Subcutaneous adipose tissue (tissue), 4 donors: ENCODE results near the gene SIGLEC1. TPM values are rescaled to one million over a fixed set of nuclear protein-coding genes. Genes with fewer than 3 reads are reported as not detected.

Source experiments
- CTCF ChIP-seq: fragments of 450-650 bp; IDR thresholded peaks from one replicate; pipeline ENCODE4 v1.5.1; 2016; ENCODE audit warnings: low read depth, mild to moderate bottlenecking, control low read depth, antibody characterized with exemption, moderate library complexity
- total RNA-seq, 4 donors: library from RNA; depleted of rRNA; stranded (reverse); fragments of >200 nt; gene quantifications; one replicate each; pipeline ENCODE4 v1.1.0, GENCODE V29; 2016

The SIGLEC1 gene
- total RNA-seq, 4 donors from 2014 or later = 33.2 to 47.8 (median 37.5) TPM

- no peak for TF ChIP-seq CTCF
Observed at GRCh38 chr20:3723284-3723683, 10.9 kb upstream of the SIGLEC1 start.

GRCh38 chr20:3721912-3722311 is 9.5 kb upstream of the SIGLEC1 start:
- TF ChIP-seq CTCF = no peak

GRCh38 chr20:3720626-3721025 is 8.2 kb upstream of the SIGLEC1 start:
- no peak for TF ChIP-seq CTCF

GRCh38 chr20:3720068-3720467 is 7.7 kb upstream of the SIGLEC1 start:
- TF ChIP-seq CTCF = no peak

GRCh38 chr20:3719046-3719445 is 6.6 kb upstream of the SIGLEC1 start:
- no peak for TF ChIP-seq CTCF

- no peak for TF ChIP-seq CTCF
Observed at GRCh38 chr20:3716195-3716834, 3.9 kb upstream of the SIGLEC1 start.

GRCh38 chr20:3714092-3714491 is 1.7 kb upstream of the SIGLEC1 start:
- no peak for TF ChIP-seq CTCF
